ACC112 (cell line): Measurements from ENCODE around the gene SLC9A9.
A peak's percentile ranks its signal among the peaks of the same experiment; 100 is the strongest.

Experiments
- H2AFZ ChIP-seq: fragments of 200-600 bp; sonication (generic); one replicate; pipeline ENCODE4 v1.6.0; 2017; ENCODE audit warnings: antibody characterized with exemption, low read length; ENCODE audit not compliant: unreplicated experiment
- H3K27ac ChIP-seq: fragments of 200-600 bp; sonication (generic); 2 replicates; pipeline ENCODE4 v1.5.1; 2014; ENCODE audit warnings: low read depth, mild to moderate bottlenecking, antibody characterized with exemption, low read length, moderate library complexity
- H3K27me3 ChIP-seq: fragments of 200-600 bp; sonication (generic); 2 replicates; pipeline ENCODE4 v1.6.1; 2014; ENCODE audit warnings: mild to moderate bottlenecking, antibody characterized with exemption, low read length, moderate library complexity, mixed read lengths; ENCODE audit not compliant: insufficient read depth
- H3K36me3 ChIP-seq: fragments of 200-600 bp; sonication (generic); 2 replicates; pipeline ENCODE4 v1.6.1; 2016; ENCODE audit warnings: mild to moderate bottlenecking, antibody characterized with exemption, low read length, moderate library complexity, mixed read lengths; ENCODE audit not compliant: insufficient read depth
- H3K4me1 ChIP-seq: fragments of 200-600 bp; sonication (generic); one replicate; pipeline ENCODE4 v1.6.1; 2016; ENCODE audit warnings: low read length, mixed read lengths; ENCODE audit not compliant: insufficient read depth, unreplicated experiment, control insufficient read depth
- H3K4me3 ChIP-seq: fragments of 200-600 bp; sonication (generic); 2 replicates; pipeline ENCODE4 v1.5.1; 2014; ENCODE audit warnings: mild to moderate bottlenecking, low read depth, low read length
- H3K79me2 ChIP-seq: fragments of 200-600 bp; sonication (generic); one replicate; pipeline ENCODE4 v1.6.0; 2016; ENCODE audit warnings: low read length; ENCODE audit not compliant: control insufficient read depth, unreplicated experiment, insufficient read depth

Gene SLC9A9

DNA sequence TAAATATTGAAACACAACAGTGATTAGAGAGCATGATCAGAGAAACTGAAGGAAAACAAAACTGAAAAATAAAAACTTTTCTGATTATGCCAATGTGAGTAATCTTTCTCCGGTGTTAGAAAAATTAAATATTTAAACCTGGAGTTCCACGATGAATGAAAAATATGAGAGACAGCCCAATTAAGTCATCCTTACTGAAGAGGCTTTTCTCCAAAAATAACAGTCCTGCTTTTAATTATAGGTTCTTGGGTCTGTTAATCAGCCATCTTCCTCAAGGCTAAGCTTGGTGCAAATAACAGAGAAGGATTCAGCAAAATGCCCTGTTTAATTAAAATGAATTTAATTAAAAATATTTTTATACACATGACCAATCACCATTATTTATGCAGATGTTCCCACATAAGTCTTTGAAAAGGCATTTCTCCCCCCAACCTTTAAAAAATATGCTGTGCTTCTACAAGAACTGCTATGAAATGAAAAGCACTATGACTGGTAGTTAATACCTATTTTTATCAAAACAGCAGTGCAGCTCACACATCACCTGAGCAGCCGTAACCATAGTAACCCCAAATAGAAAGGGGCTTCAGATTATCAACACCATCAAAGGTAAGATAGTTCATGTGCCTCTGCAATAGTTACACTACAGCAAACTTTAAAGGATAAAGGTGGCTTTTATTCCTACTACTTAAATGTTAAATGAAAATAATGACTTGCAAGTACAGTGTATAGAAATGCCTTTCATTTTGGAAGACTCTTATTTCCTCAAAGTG, 175.7 kb downstream of the SLC9A9 start:
- Histone ChIP-seq H3K27ac (no peak overlapping the region), H3K79me2 (no peaks in the 10 kb centered on the region), H3K36me3 (no peaks in the 10 kb centered on the region), H3K4me3 (no peak overlapping the region), H3K4me1 (no peaks in the 10 kb centered on the region), H3K27me3 (0 out of 2 replicates have a peak, but pooled peaks cover 3% of the 10 kb centered on the region), H2AFZ (no peak overlapping the region)

DNA sequence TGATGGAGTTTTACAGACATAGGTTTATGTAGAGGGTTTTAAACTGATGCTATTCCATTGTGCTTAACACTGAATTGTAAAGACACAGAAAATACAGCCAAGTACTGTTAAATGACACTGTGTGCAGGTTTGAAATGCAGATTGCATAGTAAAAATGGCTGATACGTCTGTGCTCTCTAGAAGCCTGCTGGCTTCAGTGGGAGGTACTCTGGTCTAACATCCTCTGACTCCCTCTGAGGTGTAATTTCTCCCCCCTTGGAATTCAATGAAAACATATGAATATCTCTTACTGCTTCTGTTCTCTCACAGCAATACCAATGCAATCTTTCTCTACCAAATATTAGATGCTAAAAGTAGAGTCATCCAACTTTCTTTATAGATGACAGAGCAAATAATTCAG, 176.6 kb downstream of the SLC9A9 start:
- Histone ChIP-seq H3K27ac (no peak overlapping the region), H3K4me1 (no peaks in the 10 kb centered on the region), H2AFZ (no peak overlapping the region), H3K4me3 (no peak overlapping the region), H3K27me3 (0 out of 2 replicates have a peak, but pooled peaks cover 3% of the 10 kb centered on the region), H3K36me3 (no peaks in the 10 kb centered on the region), H3K79me2 (no peaks in the 10 kb centered on the region)

DNA sequence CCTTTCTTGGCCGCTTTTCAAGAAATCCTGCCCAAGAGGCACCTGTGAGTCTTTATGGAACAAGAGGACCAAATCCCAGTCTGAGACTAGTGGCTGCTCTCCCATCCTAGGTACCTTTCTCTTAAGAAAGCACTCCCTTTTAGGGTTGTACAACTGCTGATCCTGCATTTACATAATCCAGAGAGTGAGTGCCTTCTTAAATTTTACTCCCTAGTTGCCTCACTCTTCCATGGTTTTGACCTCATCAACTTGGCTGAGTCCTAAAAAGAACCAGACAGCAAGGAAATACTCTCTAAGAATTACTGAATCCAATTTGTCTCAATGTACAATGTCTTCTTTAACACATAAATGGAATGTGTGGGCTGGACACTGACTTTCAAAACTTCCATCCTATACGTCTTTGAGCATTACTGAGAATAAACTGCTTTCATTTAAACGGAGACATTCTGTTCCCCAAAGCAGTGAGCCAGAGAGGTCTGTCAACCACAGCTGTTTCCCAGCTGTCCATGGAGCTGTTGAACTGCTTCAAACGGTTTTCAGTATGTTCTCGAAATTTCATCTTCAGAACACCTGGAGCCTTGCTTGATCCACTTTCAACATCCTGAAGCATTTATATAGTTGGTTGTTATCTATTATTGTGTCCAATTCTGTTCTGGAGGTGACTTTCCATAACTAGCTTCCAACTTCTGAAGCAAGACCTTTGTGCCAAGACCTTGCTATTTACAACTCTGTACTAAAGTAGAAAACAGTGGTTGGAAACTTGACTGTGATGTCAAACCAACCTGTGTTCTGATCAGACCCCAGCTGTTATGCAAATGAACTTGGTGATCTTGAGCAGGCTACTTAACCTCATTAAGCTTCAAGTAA, 179.1 kb downstream of the SLC9A9 start:
- H3K79me2 ChIP-seq: no peaks in the 10 kb centered on the region
- 0 out of 2 replicates have a peak, but pooled peaks cover 3% of the 10 kb centered on the region for H3K27me3 ChIP-seq
- H2AFZ ChIP-seq: no peak overlapping the region
- H3K4me1 ChIP-seq: no peaks in the 10 kb centered on the region
- H3K27ac ChIP-seq: no peak overlapping the region
- H3K36me3 ChIP-seq: no peaks in the 10 kb centered on the region
- H3K4me3 ChIP-seq: no peak overlapping the region

DNA sequence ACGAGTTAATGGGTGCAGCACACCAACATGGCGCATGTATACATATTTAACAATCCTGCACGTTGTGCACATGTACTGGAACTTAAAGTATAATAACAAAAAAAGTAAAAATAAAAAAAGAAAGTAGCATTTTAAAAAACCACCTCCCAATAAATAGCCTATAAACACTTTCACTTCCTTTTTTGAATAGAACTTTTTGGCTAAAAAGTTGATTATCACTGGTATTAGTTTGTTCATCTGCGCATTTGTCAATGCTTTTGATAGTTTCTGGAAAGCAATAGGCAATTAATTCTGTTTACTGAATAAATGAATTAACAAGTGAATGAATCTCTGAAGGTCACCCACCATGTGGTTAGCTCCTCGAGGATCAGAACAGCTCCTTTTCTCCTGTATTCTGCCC, 179.9 kb downstream of the SLC9A9 start:
- Histone ChIP-seq H3K79me2 (no peaks in the 10 kb centered on the region), H3K4me3 (no peak overlapping the region), H2AFZ (no peak overlapping the region), H3K4me1 (no peaks in the 10 kb centered on the region), H3K36me3 (no peaks in the 10 kb centered on the region), H3K27ac (no peak overlapping the region), H3K27me3 (0 out of 2 replicates have a peak, but pooled peaks cover 3% of the 10 kb centered on the region)

DNA sequence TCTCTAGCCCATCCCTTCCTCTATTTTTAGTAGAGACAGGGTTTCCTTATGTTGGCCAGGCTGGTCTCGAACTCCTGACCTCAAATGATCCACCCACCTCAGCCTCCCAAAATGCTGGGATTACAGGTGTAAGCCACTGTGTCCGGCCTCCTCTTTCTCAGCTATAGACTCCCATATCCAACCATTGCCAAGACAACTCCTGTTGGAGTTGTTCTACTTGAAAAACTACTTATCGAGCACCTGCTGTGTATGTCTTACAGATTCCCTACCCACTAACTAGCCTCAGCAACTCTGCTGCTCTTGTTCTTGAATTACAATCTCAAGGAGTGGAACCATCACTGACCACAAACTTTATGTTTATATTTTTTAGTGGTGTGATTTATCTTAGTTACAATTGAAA, 186.6 kb downstream of the SLC9A9 start:
- H3K36me3 ChIP-seq: no peaks in the 10 kb centered on the region
- H3K27me3 ChIP-seq: no peaks in the 10 kb centered on the region
- no peak overlapping the region for H2AFZ ChIP-seq
- no peak overlapping the region for H3K4me3 ChIP-seq
- no peak overlapping the region for H3K27ac ChIP-seq
- no peaks in the 10 kb centered on the region for H3K79me2 ChIP-seq
- H3K4me1 ChIP-seq: no peaks in the 10 kb centered on the region

DNA sequence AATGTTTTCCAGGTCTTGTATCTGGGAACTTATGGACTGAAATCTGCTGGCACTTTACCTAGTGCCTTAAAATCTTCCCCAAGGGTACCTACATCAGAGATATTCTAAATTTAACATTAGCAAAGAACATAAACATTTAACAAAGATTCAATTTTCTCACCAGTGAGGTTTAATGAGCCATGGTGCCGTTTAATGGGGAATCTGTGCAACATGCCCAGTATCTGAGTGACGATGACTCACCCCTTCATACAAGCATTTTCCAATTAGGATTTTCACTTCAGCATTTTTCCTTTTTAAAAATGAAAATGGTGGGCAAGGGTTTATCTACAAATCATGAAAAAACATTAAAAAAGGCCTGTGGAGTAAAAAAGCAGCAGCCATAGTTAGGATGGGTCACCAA, 189.4 kb downstream of the SLC9A9 start:
- Histone ChIP-seq H2AFZ (no peak overlapping the region), H3K27ac (no peak overlapping the region)

DNA sequence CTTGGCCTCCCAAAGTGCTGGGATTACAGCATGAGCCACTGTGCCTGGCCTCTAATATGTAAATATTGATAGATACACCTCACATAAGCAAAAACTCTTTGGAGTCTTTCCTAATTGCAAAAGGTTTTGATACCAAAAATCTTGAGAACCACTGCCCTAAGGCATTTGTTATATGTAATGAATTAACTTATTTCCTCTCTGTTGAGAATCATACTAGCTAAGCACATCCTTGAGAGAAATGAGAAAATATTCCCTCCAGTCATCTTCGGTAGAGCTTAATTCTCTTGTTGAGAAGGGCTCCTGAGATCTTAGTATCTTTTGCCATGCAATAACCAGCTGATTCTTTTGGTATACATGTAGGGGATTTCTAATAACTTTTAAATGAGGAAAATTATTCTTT, 190.2 kb downstream of the SLC9A9 start:
- no peaks in the 10 kb centered on the region for H3K79me2 ChIP-seq
- H2AFZ ChIP-seq: no peak overlapping the region
- H3K4me3 ChIP-seq: no peak overlapping the region
- H3K27me3 ChIP-seq: no peaks in the 10 kb centered on the region
- peaks cover 10% of the 10 kb centered on the region for H3K4me1 ChIP-seq
- no peaks in the 10 kb centered on the region for H3K36me3 ChIP-seq
- H3K27ac ChIP-seq: no peak overlapping the region

More for the DNA sequence above, 189.4 kb downstream of the SLC9A9 start:
- Histone ChIP-seq H3K36me3 (no peaks in the 10 kb centered on the region), H3K79me2 (no peaks in the 10 kb centered on the region), H3K4me1 (peaks cover 8% of the 10 kb centered on the region), H3K27me3 (no peaks in the 10 kb centered on the region), H3K4me3 (no peak overlapping the region)

DNA sequence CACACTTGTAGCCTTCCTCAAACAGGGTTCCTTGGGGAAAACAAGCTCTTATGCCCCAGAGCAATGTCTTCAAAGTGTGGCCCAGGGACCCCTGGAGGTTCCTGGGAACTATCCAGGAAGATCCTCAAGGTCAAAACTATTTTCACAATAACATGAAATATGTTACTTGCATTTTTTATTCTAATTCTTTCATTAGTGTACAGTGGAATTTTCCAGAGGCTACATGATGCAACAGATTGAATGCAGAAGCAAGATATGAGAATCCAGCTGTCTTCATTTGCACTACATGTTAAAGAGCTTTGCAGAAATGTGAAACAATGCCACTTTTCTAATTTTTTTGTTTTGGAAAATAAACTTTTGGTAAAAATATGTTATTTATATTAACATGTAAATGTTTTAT, 190.9 kb downstream of the SLC9A9 start:
- H3K79me2 ChIP-seq: no peaks in the 10 kb centered on the region
- H3K27ac ChIP-seq: no peak overlapping the region
- peaks cover 10% of the 10 kb centered on the region for H3K4me1 ChIP-seq
- no peak overlapping the region for H2AFZ ChIP-seq
- H3K4me3 ChIP-seq: no peak overlapping the region
- H3K27me3 ChIP-seq: no peaks in the 10 kb centered on the region
- H3K36me3 ChIP-seq: no peaks in the 10 kb centered on the region

DNA sequence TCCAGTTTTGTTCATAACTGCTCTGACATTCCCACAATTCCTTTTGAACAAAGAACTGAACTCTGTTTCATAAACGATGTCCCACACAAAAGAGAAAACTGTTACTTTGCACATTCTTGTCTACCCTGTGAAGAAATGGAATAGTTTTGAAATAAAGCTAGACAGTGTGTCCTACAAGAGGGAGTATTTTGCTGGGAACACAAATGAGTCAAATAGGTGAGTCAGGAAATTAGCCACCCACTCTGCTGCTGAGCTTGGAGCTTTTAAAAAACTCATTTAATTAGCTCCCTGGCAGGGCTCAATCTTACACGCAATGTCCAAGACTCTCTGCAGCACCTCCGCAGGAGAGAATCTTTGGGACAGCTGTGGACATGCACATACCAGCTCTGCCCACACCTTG, 193.4 kb downstream of the SLC9A9 start:
- Histone ChIP-seq H3K4me3 (no peak overlapping the region), H3K36me3 (no peaks in the 10 kb centered on the region), H3K27ac (0 out of 2 replicates have a peak overlapping the region, but pooled peaks have one; percentile 10), H3K27me3 (no peaks in the 10 kb centered on the region), H2AFZ (no peak overlapping the region), H3K4me1 (peaks cover 10% of the 10 kb centered on the region), H3K79me2 (no peaks in the 10 kb centered on the region)

DNA sequence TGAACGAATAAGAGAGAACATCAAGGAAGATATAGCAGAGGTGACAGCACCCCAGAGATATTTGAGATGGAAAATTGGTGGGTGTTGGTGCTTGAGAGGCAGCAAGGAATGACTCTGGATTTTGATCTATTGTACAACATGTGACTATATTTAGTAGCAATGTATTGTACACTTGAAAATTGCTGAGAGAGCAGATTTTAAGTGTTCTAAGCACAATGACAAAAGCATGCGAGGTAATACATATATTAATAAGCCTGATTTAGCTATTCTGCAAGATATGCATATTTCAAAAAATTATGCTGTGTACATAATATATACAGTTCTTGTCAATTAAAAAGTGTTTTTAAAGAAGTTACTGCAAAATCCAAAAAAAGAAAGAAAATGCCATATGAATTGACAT, 194.3 kb downstream of the SLC9A9 start:
- Histone ChIP-seq H3K79me2 (no peaks in the 10 kb centered on the region), H3K27ac (no peak overlapping the region), H3K27me3 (no peaks in the 10 kb centered on the region), H3K4me3 (no peak overlapping the region), H3K4me1 (peaks cover 10% of the 10 kb centered on the region), H3K36me3 (no peaks in the 10 kb centered on the region), H2AFZ (no peak overlapping the region)
